NCI-H748 treated with DMSO at 0.1 percent for 48 hours (cell line): ENCODE data around the gene ATP11A.

Experiments used
- DNase-seq: peaks from one replicate; lab custom pipeline; 2025; lab: John Stamatoyannopoulos, UW

The ATP11A gene

GRCh38 chr13:112894673-112895481 lies 205.0 kb downstream of the ATP11A start:
- no peak for DNase-seq

GRCh38 chr13:112895521-112896465 lies 206.0 kb downstream of the ATP11A start:
- DNase-seq = peak; percentile 99

GRCh38 chr13:112896736-112897602 lies 207.1 kb downstream of the ATP11A start:
- DNase-seq = no peak

- no peak for DNase-seq
These were observed 207.7 kb downstream of the ATP11A start for GRCh38 chr13:112897603-112897955.

GRCh38 chr13:112897956-112898620 lies 208.2 kb downstream of the ATP11A start:
- DNase-seq = no peak

GRCh38 chr13:112898621-112899280 lies 208.9 kb downstream of the ATP11A start:
- no peak for DNase-seq

- no peak for DNase-seq
These were observed 209.7 kb downstream of the ATP11A start for GRCh38 chr13:112899281-112900225.

GRCh38 chr13:112900226-112900600 lies 210.4 kb downstream of the ATP11A start:
- DNase-seq = no peak

GRCh38 chr13:112900691-112901091 lies 210.9 kb downstream of the ATP11A start:
- no peak for DNase-seq

- DNase-seq = no peak
These were observed 212.3 kb downstream of the ATP11A start for GRCh38 chr13:112902101-112902651.

- no peak for DNase-seq
These were observed 212.8 kb downstream of the ATP11A start for GRCh38 chr13:112902669-112903068.

GRCh38 chr13:112903071-112903577 lies 213.3 kb downstream of the ATP11A start:
- DNase-seq = no peak

GRCh38 chr13:112903606-112904195 lies 213.9 kb downstream of the ATP11A start:
- no peak for DNase-seq

GRCh38 chr13:112904436-112904960 lies 214.7 kb downstream of the ATP11A start:
- no peak for DNase-seq

GRCh38 chr13:112905086-112905485 lies 215.2 kb downstream of the ATP11A start:
- no peak for DNase-seq

- no peak for DNase-seq
These were observed 215.8 kb downstream of the ATP11A start for GRCh38 chr13:112905619-112905989.

GRCh38 chr13:112905990-112906641 lies 216.3 kb downstream of the ATP11A start:
- DNase-seq = peak; percentile 33

- DNase-seq = no peak
These were observed 217.4 kb downstream of the ATP11A start for GRCh38 chr13:112907286-112907685.
